Adrenal gland (tissue), 5 donors: ENCODE measurements around the gene NAALADL2.

Experiments
- POLR2A ChIP-seq, 2 donors: fragments of 450-650 bp; IDR thresholded peaks; one replicate each; pipeline ENCODE4 v1.6.1; 2017; ENCODE audit warnings: antibody characterized with exemption in 2 of 2, mild to moderate bottlenecking in 2 of 2, moderate library complexity in 1 of 2
- TF ChIP-seq, protein P1 (sequence below), 6 experiments: fragments of 450-650 bp in 4 of 6; fragments of 200-600 bp in 2 of 6; sonication (generic) in 1 of 6; IDR thresholded peaks; 1 replicate in 5 of 6; 2 replicates in 1 of 6; pipeline versions ENCODE4 v1.5.1 to v1.8.0; 2016 to 2021; ENCODE audit warnings: antibody characterized with exemption in 6 of 6, mild to moderate bottlenecking in 2 of 6, moderate library complexity in 1 of 6
- donor health status: DM: no; HTN: no; CAD: no.

DNA sequence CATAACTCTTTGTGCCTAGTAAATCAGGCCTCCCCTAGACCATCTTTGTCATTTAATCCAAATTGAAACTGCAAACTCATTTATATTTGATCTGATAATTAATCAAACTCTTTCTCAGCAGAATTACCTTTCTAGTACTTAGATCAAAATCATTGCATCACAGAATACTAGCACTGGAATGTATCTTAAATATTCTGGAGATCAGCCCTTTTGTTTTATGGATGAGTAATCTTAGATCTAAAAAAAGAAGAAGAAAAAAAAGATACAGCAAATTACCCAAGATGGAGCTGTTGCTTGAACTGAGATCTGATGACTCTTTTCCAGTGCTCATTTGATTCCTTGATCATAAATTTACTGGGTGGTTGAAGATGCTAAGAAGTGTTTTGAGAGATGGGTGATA is 47.9 kb downstream of the NAALADL2 start:
- TF ChIP-seq, protein P1, sequence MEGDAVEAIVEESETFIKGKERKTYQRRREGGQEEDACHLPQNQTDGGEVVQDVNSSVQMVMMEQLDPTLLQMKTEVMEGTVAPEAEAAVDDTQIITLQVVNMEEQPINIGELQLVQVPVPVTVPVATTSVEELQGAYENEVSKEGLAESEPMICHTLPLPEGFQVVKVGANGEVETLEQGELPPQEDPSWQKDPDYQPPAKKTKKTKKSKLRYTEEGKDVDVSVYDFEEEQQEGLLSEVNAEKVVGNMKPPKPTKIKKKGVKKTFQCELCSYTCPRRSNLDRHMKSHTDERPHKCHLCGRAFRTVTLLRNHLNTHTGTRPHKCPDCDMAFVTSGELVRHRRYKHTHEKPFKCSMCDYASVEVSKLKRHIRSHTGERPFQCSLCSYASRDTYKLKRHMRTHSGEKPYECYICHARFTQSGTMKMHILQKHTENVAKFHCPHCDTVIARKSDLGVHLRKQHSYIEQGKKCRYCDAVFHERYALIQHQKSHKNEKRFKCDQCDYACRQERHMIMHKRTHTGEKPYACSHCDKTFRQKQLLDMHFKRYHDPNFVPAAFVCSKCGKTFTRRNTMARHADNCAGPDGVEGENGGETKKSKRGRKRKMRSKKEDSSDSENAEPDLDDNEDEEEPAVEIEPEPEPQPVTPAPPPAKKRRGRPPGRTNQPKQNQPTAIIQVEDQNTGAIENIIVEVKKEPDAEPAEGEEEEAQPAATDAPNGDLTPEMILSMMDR (IDR thresholded peaks at IDR 0.05) = no peak
- no peak for TF ChIP-seq POLR2A (IDR thresholded peaks at IDR 0.05)
